Cardiac fibroblast (primary cell): ENCODE results near the gene TRIM54.

Experiments used
- DNase-seq, 2 donors: peaks; one replicate each; pipeline versions ENCODE4 v3.0.0 to v3.0.0-alpha.2; 2010; ENCODE audit warnings: low read depth in 2 of 2
- H3K4me3 ChIP-seq, 2 donors: replicated peaks in 1 of 2; 1 replicate in 1 of 2; 2 replicates in 1 of 2; pipeline ENCODE4 v1.5.1; 2011; ENCODE audit warnings: low read depth in 2 of 2, low read length in 2 of 2, mild to moderate bottlenecking in 2 of 2, moderate library complexity in 1 of 2
- TF ChIP-seq, protein P1 (sequence below): IDR thresholded peaks from one replicate; pipeline ENCODE4 v1.5.1; 2011; ENCODE audit warnings: low read depth, mild to moderate bottlenecking, low read length, inconsistent platforms

TRIM54 gene

DNA sequence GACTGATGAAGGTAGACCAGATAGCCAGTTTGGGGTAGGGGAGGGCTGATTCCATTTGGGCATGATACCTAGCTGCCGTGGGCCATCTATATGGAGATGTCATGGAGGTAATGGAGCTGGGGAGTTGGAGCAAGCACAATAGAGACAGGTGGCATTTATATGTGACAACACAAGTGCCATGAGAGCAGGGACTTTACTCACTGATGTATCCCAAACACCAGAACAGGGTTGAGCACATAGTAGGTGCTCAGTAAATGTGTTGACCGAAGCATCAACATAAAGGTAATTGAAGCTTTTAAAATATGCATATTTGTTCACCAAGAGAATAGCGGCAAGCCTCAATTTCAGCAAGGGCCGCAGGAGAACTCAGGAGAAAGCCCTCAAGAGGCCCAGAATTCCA lies 34.3 kb upstream of the TRIM54 start:
- no peak for DNase-seq
- no peak overlapping the region for H3K4me3 ChIP-seq
- TF ChIP-seq, protein P1, sequence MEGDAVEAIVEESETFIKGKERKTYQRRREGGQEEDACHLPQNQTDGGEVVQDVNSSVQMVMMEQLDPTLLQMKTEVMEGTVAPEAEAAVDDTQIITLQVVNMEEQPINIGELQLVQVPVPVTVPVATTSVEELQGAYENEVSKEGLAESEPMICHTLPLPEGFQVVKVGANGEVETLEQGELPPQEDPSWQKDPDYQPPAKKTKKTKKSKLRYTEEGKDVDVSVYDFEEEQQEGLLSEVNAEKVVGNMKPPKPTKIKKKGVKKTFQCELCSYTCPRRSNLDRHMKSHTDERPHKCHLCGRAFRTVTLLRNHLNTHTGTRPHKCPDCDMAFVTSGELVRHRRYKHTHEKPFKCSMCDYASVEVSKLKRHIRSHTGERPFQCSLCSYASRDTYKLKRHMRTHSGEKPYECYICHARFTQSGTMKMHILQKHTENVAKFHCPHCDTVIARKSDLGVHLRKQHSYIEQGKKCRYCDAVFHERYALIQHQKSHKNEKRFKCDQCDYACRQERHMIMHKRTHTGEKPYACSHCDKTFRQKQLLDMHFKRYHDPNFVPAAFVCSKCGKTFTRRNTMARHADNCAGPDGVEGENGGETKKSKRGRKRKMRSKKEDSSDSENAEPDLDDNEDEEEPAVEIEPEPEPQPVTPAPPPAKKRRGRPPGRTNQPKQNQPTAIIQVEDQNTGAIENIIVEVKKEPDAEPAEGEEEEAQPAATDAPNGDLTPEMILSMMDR = no peak

DNA sequence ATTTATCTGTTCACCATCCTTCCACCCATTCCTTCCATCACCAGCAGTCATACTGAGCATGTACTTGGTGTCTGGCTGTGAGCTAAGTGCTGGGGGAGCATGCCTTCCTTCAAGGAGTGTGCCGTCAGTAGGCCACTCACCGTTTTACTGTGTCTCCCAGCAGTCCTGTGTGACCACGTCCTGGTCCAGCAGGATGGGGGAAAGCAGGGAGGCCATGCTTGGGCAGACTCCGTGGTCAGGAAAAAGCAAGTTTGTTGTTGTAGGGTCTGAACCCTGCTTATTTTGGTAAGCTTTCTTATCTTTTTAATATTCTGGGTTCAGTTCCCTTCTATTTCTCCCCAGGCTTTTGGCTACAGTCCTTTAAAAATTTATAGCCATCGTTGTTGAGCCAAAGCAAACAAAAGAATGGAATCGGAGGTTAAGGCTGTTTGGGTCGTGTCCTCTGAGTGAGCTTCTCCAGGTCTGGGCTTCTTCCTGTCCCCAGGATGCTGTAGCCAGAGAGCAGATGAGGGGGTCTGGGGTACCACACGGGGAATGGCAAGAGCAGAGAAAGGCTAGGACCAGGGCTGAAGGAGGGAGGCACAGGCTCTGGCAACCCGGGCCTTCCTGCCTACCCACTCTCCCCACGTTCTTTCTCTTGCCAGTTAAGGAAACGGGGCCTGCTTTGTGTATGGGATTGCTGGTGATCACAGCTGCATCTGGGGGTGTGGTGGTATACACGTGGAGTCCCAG lies 32.9 kb upstream of the TRIM54 start:
- DNase-seq = peak in 1 of 2 donors; percentile 30
- H3K4me3 ChIP-seq = no peak overlapping the region
- TF ChIP-seq, protein P1 = no peak

DNA sequence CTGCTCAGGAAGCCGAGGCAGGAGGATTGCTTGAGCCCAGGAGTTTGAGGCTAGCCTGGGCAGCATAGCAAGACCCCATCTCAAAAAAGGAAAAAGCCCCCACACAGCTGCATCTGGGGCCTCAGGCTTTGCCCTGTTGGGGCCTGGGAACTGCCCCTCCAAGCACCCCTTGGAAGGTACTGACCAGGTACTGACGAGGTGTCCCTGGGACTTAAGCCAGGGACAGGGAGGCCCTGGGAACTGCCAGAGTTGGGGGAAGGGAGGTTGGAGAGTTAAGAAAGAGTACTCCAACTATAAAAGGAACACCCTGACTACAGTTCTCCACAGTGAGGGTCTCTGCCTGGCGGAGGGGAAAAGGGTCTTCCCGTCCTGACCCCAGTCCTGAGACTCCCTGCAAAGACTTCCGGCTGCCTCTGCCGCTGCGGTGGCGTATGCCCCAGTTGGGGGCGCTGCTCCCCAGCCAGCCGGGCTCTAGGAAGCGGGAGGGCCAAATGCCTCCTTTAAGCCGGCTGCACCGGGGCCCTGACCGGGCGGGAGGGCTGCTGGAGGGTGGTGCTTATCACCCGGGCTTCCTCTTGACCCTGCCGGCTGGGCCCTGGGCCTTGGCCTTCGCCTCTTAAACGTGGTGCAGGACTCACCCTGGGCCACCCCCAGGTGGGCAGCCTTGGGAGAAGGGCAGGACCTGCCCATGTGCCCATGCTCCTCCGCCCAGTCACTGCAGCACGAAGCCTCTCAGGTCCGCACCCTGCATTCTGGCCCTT lies 32.2 kb upstream of the TRIM54 start:
- DNase-seq = peak; percentile 49 to 59
- TF ChIP-seq, protein P1 = peak; percentile 81
- H3K4me3 ChIP-seq = no peak overlapping the region

DNA sequence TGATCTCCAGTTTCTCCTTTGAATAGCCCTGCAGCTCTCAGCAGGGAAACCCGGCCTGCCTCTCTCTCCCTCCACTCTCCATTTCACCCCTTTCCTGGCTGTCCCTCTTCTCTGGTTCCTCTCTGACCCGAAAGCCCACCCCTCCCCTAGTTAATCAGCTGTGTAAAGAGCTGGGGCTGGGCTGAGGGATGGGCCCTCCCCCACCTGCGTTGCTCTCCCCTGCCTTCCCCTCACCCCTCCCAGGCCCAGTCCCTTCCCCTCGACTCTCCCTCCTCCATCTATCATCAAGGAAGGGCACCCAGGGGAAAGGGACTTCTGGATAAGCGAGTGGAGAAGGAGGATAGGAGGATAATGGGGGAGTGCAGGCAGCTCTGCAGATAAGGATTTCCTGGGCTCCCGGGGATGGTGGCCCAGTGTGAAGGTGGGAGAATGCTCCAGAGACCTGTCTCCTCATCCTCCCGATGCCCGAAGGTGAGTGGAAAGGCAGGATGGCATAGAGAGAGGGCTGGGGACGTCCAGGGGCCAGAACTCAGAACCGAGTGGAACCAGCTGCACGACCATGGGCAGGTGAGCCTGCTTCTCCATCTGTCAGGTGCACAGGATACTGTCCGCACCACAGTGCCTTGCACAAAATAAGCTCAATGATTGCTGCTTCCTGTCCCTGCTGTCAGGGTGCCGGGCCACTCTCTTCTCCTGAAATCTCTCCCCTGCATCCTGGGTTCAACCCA lies 31.4 kb upstream of the TRIM54 start:
- DNase-seq = no peak
- H3K4me3 ChIP-seq = no peak overlapping the region
- TF ChIP-seq, protein P1 = no peak

DNA sequence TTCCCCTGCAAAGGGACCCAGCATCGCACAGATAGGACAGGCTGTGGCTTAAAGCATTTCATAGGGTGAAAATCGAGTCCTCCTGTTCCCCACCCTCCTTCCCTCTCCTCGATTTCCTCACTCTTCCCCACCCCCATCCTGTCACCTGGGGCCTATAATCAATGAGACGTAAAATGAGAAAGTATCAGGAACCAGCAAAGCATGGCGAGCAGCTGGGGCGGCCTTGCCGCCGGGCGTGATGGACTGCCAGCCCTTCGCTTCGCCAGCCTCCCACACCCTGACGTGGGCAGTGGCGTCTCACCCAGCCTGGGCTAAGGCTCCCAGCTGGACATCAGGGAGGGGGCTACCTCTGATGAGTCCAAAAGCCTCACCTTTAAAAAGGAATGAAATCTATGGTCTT lies 30.5 kb upstream of the TRIM54 start:
- H3K4me3 ChIP-seq = no peak overlapping the region
- no peak for DNase-seq
- TF ChIP-seq, protein P1 = no peak

DNA sequence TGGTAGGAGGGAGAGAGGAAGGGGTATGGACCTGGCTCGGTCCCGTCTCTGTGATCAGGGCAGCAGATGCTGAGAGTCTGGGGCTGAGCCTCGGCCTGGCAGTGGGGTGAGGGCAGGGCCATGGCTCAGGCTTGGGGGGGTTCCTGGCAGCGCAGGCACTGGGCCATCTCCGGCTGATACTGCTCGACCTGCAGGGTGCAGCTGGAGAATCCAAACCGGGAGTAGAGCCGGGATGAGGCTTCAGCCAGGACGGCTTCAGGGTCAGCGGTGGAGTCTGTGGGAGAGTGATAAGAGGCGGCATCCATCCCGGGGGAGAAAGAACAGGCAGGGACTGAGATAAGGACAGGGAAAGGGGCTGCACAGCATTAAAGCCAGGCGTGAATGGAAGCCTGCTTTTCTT lies 27.0 kb upstream of the TRIM54 start:
- no peak for DNase-seq
- H3K4me3 ChIP-seq = no peak overlapping the region
- TF ChIP-seq, protein P1 = no peak
